NCI-H524 (cell line): ENCODE data around the gene CNPY2.
"Not testable (repeated sequence)": the region's sequence is repeated elsewhere in the genome, so short reads cannot be mapped to it uniquely, and the experiment has no call there.

ENCODE experiments used
- DNase-seq, 2 experiments: peaks; one replicate each; lab custom pipeline; 2025; lab: John Stamatoyannopoulos, UW

The CNPY2 gene

GRCh38 chr12:56298828-56299227 lies 17.0 kb downstream of the CNPY2 start:
- no peak for DNase-seq

- DNase-seq = no peak
Measured at GRCh38 chr12:56297400-56297799, 18.4 kb downstream of the CNPY2 start.

GRCh38 chr12:56296295-56296694 lies 19.5 kb downstream of the CNPY2 start:
- DNase-seq = no peak

- DNase-seq = no peak
Measured at GRCh38 chr12:56293795-56294194, 22.0 kb downstream of the CNPY2 start.

- no peak for DNase-seq
Measured at GRCh38 chr12:56288705-56289387, 26.9 kb downstream of the CNPY2 start.

- DNase-seq = no peak
Measured at GRCh38 chr12:56286044-56286830, 29.6 kb downstream of the CNPY2 start.

GRCh38 chr12:56284263-56284662 lies 31.5 kb downstream of the CNPY2 start:
- DNase-seq = not testable (repeated sequence)

GRCh38 chr12:56282579-56282978 lies 33.2 kb downstream of the CNPY2 start:
- DNase-seq = no peak

GRCh38 chr12:56282030-56282429 lies 33.8 kb downstream of the CNPY2 start:
- no peak for DNase-seq

- DNase-seq = no peak
Measured at GRCh38 chr12:56280849-56281248, 34.9 kb downstream of the CNPY2 start.

- no peak for DNase-seq
Measured at GRCh38 chr12:56278905-56279304, 36.9 kb downstream of the CNPY2 start.

- no peak for DNase-seq
Measured at GRCh38 chr12:56274299-56274698, 41.5 kb downstream of the CNPY2 start.

- DNase-seq = not testable (repeated sequence)
Measured at GRCh38 chr12:56272468-56272867, 43.3 kb downstream of the CNPY2 start.

GRCh38 chr12:56271031-56271430 lies 44.8 kb downstream of the CNPY2 start:
- peak in 1 of 2 experiments; percentile 35 for DNase-seq

GRCh38 chr12:56267443-56268071 lies 48.2 kb downstream of the CNPY2 start:
- no peak for DNase-seq

GRCh38 chr12:56266693-56267442 lies 48.9 kb downstream of the CNPY2 start, which contains the start of gene COQ10A:
Gene COQ10A (plus strand): TSS chr12:56266942. CDS start chr12:56267119, 177 bp downstream.
- DNase-seq = peak; percentile 81 to 85

- DNase-seq = not testable (repeated sequence)
Measured at GRCh38 chr12:56266068-56266692, 49.6 kb downstream of the CNPY2 start.

- DNase-seq = not testable (repeated sequence)
Measured at GRCh38 chr12:56262955-56263354, 52.8 kb downstream of the CNPY2 start.

GRCh38 chr12:56261503-56262232 lies 54.1 kb downstream of the CNPY2 start:
- no peak for DNase-seq

GRCh38 chr12:56260921-56261320 lies 54.9 kb downstream of the CNPY2 start:
- DNase-seq = no peak

- DNase-seq = no peak
Measured at GRCh38 chr12:56260380-56260779, 55.4 kb downstream of the CNPY2 start.
